HepG2 (cell line): ENCODE results near the gene MREG. TPM values are rescaled to one million over a fixed set of nuclear protein-coding genes. Genes with fewer than 3 reads are reported as not detected.

Source experiments
- MIER3 ChIP-seq: IDR thresholded peaks from 2 replicates; pipeline ENCODE4 v1.6.1; 2016; ENCODE audit warnings: missing compliant biosample characterization, borderline replicate concordance
- NBN ChIP-seq: fragments of 450-650 bp; conservative IDR thresholded peaks from 2 replicates; pipeline ENCODE4 v1.6.1; 2017
- NCOA1 ChIP-seq: sonication (generic); formaldehyde crosslinking; IDR thresholded peaks from 2 replicates; pipeline ENCODE4 v1.9.0; 2021; ENCODE audit warnings: missing genetic modification reagents
- NFE2L2 ChIP-seq: fragments of 150-350 bp; IDR thresholded peaks from 2 replicates; pipeline ENCODE4 v1.6.1; 2014; ENCODE audit warnings: low read length
- ZFP36 ChIP-seq: fragments of 150-350 bp; IDR thresholded peaks from 2 replicates; pipeline ENCODE4 v1.6.1; 2018; ENCODE audit warnings: borderline replicate concordance, low read length, low read depth; ENCODE audit not compliant: partially characterized antibody
- ZMYM3 ChIP-seq: sonication (generic); formaldehyde crosslinking; IDR thresholded peaks from 2 replicates; pipeline ENCODE4 v1.5.1; 2020; ENCODE audit warnings: mild to moderate bottlenecking, missing genetic modification reagents
- ZNF256 ChIP-seq: sonication (generic); formaldehyde crosslinking; conservative IDR thresholded peaks from 2 replicates; pipeline ENCODE4 v1.4.0; 2020; ENCODE audit warnings: missing genetic modification reagents
- ZNF768 ChIP-seq: sonication (generic); formaldehyde crosslinking; IDR thresholded peaks from 2 replicates; pipeline ENCODE4 v1.4.0; 2020; ENCODE audit warnings: missing genetic modification reagents
- polyA plus RNA-seq, 8 experiments: library from polyadenylated mRNA; depleted of rRNA in 3 of 8; stranded (reverse) in 7 of 8; unstranded in 1 of 8; fragments of >200 nt; fragmentation: Illumina TruSeq in 4 of 8; extraction: Trizol in 4 of 8; gene quantifications; 2 replicates each; pipeline versions ENCODE4 v1.2.1 to v1.2.3, GENCODE V29; 2011 to 2016; ENCODE audit warnings: low read depth in 4 of 8, missing spikeins in 1 of 8, mixed read lengths in 1 of 8; ENCODE audit not compliant: insufficient read depth in 1 of 8
- total RNA-seq, 5 experiments: library from RNA; depleted of rRNA; stranded (reverse); fragments of >200 nt; fragmentation: Illumina TruSeq; extraction: Trizol; gene quantifications; 2 replicates each; pipeline ENCODE4 v1.2.3, GENCODE V29; 2016; ENCODE audit warnings: low read depth in 1 of 5
- TF ChIP-seq, protein P1 (sequence below), 2 experiments: fragments of 450-650 bp in 1 of 2; sonication (generic) in 1 of 2; formaldehyde crosslinking in 1 of 2; IDR thresholded peaks; 2 replicates each; pipeline versions ENCODE4 v1.6.1 to v1.8.0; 2016 to 2022; ENCODE audit warnings: antibody characterized with exemption in 1 of 2, mild to moderate bottlenecking in 1 of 2, missing genetic modification reagents in 1 of 2

The MREG gene
- total and polyA plus RNA-seq, 2 of the 13 experiments (the other 11 are each of a cell fraction or from before 2014, with no cell fraction given) = 7.5 to 23.3 TPM

DNA sequence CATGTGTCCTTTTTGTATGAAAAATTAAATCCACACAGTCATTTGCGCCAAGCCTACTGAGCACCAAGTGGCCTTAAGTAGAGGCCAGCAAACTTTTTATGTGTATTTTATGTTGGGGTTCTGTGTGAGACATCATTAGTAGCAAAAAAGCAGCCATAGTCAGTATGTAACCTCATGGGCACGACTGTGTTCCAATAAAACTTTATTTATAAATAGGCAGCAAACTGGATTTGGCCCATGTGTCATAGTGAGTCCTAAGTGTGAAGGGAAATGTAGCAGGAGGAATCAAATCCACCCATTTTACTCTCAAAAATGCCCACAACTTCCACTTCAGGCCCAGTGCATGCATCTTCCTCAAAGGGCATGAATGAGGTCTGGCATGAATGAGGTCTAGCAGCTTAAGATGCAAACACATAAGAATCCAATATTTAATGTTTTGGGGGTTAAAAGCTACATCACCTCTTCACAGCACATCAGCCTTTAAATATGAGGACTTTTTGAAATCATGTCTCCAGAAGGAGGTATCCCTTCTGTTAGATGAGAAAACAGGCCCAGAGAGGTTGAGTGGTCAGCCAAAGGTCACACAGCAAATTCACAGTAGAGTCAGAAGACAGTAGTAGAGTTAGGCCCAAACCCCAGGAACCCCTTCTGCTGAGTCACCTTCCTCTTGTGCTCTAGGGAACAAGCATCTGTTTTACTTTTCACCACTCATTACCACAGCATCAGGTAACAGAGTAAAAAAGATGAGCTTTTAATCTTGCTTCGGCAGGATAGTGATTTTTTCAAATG lies 45.6 kb downstream of the MREG start (continued):
- TF ChIP-seq, protein P1, sequence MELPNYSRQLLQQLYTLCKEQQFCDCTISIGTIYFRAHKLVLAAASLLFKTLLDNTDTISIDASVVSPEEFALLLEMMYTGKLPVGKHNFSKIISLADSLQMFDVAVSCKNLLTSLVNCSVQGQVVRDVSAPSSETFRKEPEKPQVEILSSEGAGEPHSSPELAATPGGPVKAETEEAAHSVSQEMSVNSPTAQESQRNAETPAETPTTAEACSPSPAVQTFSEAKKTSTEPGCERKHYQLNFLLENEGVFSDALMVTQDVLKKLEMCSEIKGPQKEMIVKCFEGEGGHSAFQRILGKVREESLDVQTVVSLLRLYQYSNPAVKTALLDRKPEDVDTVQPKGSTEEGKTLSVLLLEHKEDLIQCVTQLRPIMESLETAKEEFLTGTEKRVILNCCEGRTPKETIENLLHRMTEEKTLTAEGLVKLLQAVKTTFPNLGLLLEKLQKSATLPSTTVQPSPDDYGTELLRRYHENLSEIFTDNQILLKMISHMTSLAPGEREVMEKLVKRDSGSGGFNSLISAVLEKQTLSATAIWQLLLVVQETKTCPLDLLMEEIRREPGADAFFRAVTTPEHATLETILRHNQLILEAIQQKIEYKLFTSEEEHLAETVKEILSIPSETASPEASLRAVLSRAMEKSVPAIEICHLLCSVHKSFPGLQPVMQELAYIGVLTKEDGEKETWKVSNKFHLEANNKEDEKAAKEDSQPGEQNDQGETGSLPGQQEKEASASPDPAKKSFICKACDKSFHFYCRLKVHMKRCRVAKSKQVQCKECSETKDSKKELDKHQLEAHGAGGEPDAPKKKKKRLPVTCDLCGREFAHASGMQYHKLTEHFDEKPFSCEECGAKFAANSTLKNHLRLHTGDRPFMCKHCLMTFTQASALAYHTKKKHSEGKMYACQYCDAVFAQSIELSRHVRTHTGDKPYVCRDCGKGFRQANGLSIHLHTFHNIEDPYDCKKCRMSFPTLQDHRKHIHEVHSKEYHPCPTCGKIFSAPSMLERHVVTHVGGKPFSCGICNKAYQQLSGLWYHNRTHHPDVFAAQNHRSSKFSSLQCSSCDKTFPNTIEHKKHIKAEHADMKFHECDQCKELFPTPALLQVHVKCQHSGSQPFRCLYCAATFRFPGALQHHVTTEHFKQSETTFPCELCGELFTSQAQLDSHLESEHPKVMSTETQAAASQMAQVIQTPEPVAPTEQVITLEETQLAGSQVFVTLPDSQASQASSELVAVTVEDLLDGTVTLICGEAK (IDR thresholded peaks at IDR 0.05) = peak; percentile 77
- TF ChIP-seq, protein P1 (CRISPR knock-in tag; IDR thresholded peaks at IDR 0.05) = peak; percentile 98
- TF ChIP-seq NFE2L2 (peak; percentile 49; the same call in 1 of the 2 replicates), ZFP36 (peak; percentile 67), ZNF256 (CRISPR knock-in tag) (no peak), NBN (no peak), ZMYM3 (CRISPR knock-in tag) (peak; percentile 80), ZNF768 (CRISPR knock-in tag) (peak; percentile 95; the same call in 1 of the 2 replicates), MIER3 (CRISPR knock-in tag) (no peak), NCOA1 (CRISPR knock-in tag) (no peak)
